Fibroblast of skin of right biceps (primary cell): ENCODE measurements around the gene PTPRN2.
"Not testable (repeated sequence)": the region's sequence is repeated elsewhere in the genome, so short reads cannot be mapped to it uniquely, and the experiment has no call there.

ENCODE experiments used
- DNase-seq: peaks from one replicate; pipeline ENCODE4 v3.0.0-alpha.2; 2013

The PTPRN2 gene

GRCh38 chr7:157569967-157570366, 1017.7 kb downstream of the PTPRN2 start:
- DNase-seq, result no peak

GRCh38 chr7:157568770-157569584, 1018.6 kb downstream of the PTPRN2 start:
- DNase-seq, result peak; percentile 31

GRCh38 chr7:157568106-157568769, 1019.4 kb downstream of the PTPRN2 start:
- no peak for DNase-seq

GRCh38 chr7:157567666-157568065, 1020.0 kb downstream of the PTPRN2 start:
- no peak for DNase-seq

GRCh38 chr7:157566631-157567006, 1021.0 kb downstream of the PTPRN2 start:
- no peak for DNase-seq

- no peak for DNase-seq
These were observed 1021.5 kb downstream of the PTPRN2 start for GRCh38 chr7:157565981-157566630.

- DNase-seq, result no peak
These were observed 1022.4 kb downstream of the PTPRN2 start for GRCh38 chr7:157565201-157565626.

GRCh38 chr7:157564517-157565177, 1023.0 kb downstream of the PTPRN2 start:
- peak; percentile 4 for DNase-seq

- not testable (repeated sequence) for DNase-seq
These were observed 1024.0 kb downstream of the PTPRN2 start for GRCh38 chr7:157563467-157564135.

- DNase-seq, result not testable (repeated sequence)
These were observed 1024.9 kb downstream of the PTPRN2 start for GRCh38 chr7:157562522-157563398.

- DNase-seq, result no peak
These were observed 1025.7 kb downstream of the PTPRN2 start for GRCh38 chr7:157561816-157562410.

GRCh38 chr7:157561523-157561785, 1026.2 kb downstream of the PTPRN2 start:
- DNase-seq, result no peak

- no peak for DNase-seq
These were observed 1026.7 kb downstream of the PTPRN2 start for GRCh38 chr7:157560710-157561522.

GRCh38 chr7:157560258-157560654, 1027.4 kb downstream of the PTPRN2 start:
- no peak for DNase-seq

GRCh38 chr7:157559596-157560257, 1027.9 kb downstream of the PTPRN2 start:
- DNase-seq, result no peak

- DNase-seq, result no peak
These were observed 1028.6 kb downstream of the PTPRN2 start for GRCh38 chr7:157558875-157559595.

- no peak for DNase-seq
These were observed 1029.1 kb downstream of the PTPRN2 start for GRCh38 chr7:157558516-157558874.

GRCh38 chr7:157558061-157558460, 1029.6 kb downstream of the PTPRN2 start:
- no peak for DNase-seq

- DNase-seq, result no peak
These were observed 1030.4 kb downstream of the PTPRN2 start for GRCh38 chr7:157557263-157557662.

GRCh38 chr7:157556642-157556944, 1031.0 kb downstream of the PTPRN2 start:
- no peak for DNase-seq
